ENCODE measurements around the gene RBM10. TPM values are rescaled to one million over a fixed set of nuclear protein-coding genes. Genes with fewer than 3 reads are reported as not detected.

The RBM10 gene
- total and polyA plus RNA-seq, 2 of the 13 experiments (the other 11 are each of a cell fraction or from before 2014, with no cell fraction given), result 15.9 to 43.1 TPM

DNA sequence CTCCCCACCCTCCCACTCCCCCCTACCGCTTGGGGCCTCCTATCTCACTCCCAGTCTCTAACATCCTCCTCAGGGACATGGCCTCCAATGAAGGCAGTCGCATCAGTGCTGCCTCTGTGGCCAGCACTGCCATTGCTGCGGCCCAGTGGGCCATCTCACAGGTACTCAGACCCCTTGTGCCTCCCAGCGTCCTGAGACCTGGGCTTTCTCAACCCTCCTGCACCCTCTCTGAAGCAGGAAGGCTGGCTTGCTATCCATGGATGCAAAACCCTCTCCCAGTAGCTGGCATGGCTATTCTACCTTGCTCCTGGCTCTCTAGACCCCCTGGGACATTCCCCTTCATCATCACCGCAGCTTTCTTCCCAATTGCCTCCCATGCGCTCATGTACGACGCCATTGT lies 35.3 kb downstream of the RBM10 start:
- Histone ChIP-seq H2AFZ (ENCODE audit: low read length) (no peak overlapping the region), H3K27ac (ENCODE audit: extremely low read length, insufficient read depth, low read length) (no peak overlapping the region), H3K36me3 (replicated peaks in 1 of 2; ENCODE audit: control insufficient read depth in 1 of 2, insufficient read depth in 2 of 2, low read length in 2 of 2) (peaks cover 16 to 30% of the 10 kb centered on the region in 2 experiments; a peak in 4 of 5 replicates), H3K9me3 (ENCODE audit: low read length) (no peaks in the 10 kb centered on the region), H4K20me1 (ENCODE audit: insufficient read depth, low read length) (no peaks in the 10 kb centered on the region), H3K79me2 (ENCODE audit: insufficient read depth, low read length) (no peaks in the 10 kb centered on the region), H3K4me2 (ENCODE audit: low read depth, low read length) (no peak overlapping the region), H3K4me1 (ENCODE audit: insufficient read depth, low read length) (no peaks in the 10 kb centered on the region), H3K4me3 (replicated peaks in 1 of 3; ENCODE audit: insufficient read depth in 1 of 3, low read depth in 2 of 3, low read length in 3 of 3) (no peak overlapping the region), H3K27me3 (ENCODE audit: control insufficient read depth in 1 of 2, insufficient read depth in 2 of 2, low read length in 2 of 2) (no peaks in the 10 kb centered on the region), H3K9ac (ENCODE audit: insufficient read depth, low read depth, low read length) (no peak overlapping the region)
- no TSS peak for BruUV-seq (replicated peaks)
- intact Hi-C loops (cut with micrococcal nuclease; ENCODE audit: unreplicated experiment), result no loop called here
- WGBS (ENCODE audit: low lambda C conversion rate), result 98% methylated on average over 8 of the region's 8 CpGs
- DNase-seq (ENCODE audit: low spot score) (no peak), FAIRE-seq (no peak), ATAC-seq (no peak)
- in situ Hi-C loops (cut with HindIII; ENCODE audit: extremely low pct_ligation_motif_present, low pct_unique_long_range_greater_than_20kb), result no loop called here
- ChIA-PET POLR2A (no interaction called here), CTCF (ENCODE audit: low intra/inter-chr PET ratio, low total read pairs) (no interaction called here)
- TF ChIP-seq, protein P1, sequence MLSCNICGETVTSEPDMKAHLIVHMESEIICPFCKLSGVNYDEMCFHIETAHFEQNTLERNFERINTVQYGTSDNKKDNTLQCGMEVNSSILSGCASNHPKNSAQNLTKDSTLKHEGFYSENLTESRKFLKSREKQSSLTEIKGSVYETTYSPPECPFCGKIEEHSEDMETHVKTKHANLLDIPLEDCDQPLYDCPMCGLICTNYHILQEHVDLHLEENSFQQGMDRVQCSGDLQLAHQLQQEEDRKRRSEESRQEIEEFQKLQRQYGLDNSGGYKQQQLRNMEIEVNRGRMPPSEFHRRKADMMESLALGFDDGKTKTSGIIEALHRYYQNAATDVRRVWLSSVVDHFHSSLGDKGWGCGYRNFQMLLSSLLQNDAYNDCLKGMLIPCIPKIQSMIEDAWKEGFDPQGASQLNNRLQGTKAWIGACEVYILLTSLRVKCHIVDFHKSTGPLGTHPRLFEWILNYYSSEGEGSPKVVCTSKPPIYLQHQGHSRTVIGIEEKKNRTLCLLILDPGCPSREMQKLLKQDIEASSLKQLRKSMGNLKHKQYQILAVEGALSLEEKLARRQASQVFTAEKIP (CRISPR knock-in tag; IDR thresholded peaks at IDR 0.05; ENCODE audit: borderline replicate concordance), result no peak
- TF ChIP-seq HMG20B (CRISPR knock-in tag; conservative IDR thresholded peaks at IDR 0.05) (no peak), PAWR (CRISPR knock-in tag; IDR thresholded peaks at IDR 0.05; ENCODE audit: borderline replicate concordance) (no peak), NFYB (CRISPR knock-in tag; IDR thresholded peaks at IDR 0.05) (no peak), GTF3A (CRISPR knock-in tag; conservative IDR thresholded peaks at IDR 0.05) (no peak), ZNF644 (CRISPR knock-in tag; IDR thresholded peaks at IDR 0.05; ENCODE audit: low read depth) (no peak), ZNF138 (CRISPR knock-in tag; IDR thresholded peaks at IDR 0.05; ENCODE audit: low read depth) (no peak), PHF21A (CRISPR knock-in tag; IDR thresholded peaks at IDR 0.05) (no peak), MBD4 (IDR thresholded peaks at IDR 0.05; ENCODE audit: borderline replicate concordance, low read length) (no peak), ZNF292 (CRISPR knock-in tag; IDR thresholded peaks at IDR 0.05; ENCODE audit: borderline replicate concordance, low read depth) (no peak), SOX13 (IDR thresholded peaks at IDR 0.05) (no peak), SOX13 (CRISPR knock-in tag; conservative IDR thresholded peaks at IDR 0.05 in 1 of 2, IDR thresholded peaks at IDR 0.05 in 1 of 2) (no peak), GATAD2A (CRISPR knock-in tag; IDR thresholded peaks at IDR 0.05) (no peak)
- TF ChIP-seq, protein P2, sequence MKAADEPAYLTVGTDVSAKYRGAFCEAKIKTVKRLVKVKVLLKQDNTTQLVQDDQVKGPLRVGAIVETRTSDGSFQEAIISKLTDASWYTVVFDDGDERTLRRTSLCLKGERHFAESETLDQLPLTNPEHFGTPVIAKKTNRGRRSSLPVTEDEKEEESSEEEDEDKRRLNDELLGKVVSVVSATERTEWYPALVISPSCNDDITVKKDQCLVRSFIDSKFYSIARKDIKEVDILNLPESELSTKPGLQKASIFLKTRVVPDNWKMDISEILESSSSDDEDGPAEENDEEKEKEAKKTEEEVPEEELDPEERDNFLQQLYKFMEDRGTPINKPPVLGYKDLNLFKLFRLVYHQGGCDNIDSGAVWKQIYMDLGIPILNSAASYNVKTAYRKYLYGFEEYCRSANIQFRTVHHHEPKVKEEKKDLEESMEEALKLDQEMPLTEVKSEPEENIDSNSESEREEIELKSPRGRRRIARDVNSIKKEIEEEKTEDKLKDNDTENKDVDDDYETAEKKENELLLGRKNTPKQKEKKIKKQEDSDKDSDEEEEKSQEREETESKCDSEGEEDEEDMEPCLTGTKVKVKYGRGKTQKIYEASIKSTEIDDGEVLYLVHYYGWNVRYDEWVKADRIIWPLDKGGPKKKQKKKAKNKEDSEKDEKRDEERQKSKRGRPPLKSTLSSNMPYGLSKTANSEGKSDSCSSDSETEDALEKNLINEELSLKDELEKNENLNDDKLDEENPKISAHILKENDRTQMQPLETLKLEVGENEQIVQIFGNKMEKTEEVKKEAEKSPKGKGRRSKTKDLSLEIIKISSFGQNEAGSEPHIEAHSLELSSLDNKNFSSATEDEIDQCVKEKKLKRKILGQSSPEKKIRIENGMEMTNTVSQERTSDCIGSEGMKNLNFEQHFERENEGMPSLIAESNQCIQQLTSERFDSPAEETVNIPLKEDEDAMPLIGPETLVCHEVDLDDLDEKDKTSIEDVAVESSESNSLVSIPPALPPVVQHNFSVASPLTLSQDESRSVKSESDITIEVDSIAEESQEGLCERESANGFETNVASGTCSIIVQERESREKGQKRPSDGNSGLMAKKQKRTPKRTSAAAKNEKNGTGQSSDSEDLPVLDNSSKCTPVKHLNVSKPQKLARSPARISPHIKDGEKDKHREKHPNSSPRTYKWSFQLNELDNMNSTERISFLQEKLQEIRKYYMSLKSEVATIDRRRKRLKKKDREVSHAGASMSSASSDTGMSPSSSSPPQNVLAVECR (CRISPR knock-in tag; IDR thresholded peaks at IDR 0.05; ENCODE audit: borderline replicate concordance), result no peak
- TF ChIP-seq, protein P3, sequence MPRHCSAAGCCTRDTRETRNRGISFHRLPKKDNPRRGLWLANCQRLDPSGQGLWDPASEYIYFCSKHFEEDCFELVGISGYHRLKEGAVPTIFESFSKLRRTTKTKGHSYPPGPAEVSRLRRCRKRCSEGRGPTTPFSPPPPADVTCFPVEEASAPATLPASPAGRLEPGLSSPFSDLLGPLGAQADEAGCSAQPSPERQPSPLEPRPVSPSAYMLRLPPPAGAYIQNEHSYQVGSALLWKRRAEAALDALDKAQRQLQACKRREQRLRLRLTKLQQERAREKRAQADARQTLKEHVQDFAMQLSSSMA (CRISPR knock-in tag; IDR thresholded peaks at IDR 0.05), result no peak
- TF ChIP-seq, protein P4, sequence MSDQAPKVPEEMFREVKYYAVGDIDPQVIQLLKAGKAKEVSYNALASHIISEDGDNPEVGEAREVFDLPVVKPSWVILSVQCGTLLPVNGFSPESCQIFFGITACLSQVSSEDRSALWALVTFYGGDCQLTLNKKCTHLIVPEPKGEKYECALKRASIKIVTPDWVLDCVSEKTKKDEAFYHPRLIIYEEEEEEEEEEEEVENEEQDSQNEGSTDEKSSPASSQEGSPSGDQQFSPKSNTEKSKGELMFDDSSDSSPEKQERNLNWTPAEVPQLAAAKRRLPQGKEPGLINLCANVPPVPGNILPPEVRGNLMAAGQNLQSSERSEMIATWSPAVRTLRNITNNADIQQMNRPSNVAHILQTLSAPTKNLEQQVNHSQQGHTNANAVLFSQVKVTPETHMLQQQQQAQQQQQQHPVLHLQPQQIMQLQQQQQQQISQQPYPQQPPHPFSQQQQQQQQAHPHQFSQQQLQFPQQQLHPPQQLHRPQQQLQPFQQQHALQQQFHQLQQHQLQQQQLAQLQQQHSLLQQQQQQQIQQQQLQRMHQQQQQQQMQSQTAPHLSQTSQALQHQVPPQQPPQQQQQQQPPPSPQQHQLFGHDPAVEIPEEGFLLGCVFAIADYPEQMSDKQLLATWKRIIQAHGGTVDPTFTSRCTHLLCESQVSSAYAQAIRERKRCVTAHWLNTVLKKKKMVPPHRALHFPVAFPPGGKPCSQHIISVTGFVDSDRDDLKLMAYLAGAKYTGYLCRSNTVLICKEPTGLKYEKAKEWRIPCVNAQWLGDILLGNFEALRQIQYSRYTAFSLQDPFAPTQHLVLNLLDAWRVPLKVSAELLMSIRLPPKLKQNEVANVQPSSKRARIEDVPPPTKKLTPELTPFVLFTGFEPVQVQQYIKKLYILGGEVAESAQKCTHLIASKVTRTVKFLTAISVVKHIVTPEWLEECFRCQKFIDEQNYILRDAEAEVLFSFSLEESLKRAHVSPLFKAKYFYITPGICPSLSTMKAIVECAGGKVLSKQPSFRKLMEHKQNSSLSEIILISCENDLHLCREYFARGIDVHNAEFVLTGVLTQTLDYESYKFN (CRISPR knock-in tag; conservative IDR thresholded peaks at IDR 0.05), result no peak

Measured in HepG2 (cell line).